Measurements from ENCODE around the gene CDCA7. TPM values are rescaled to one million over a fixed set of nuclear protein-coding genes. Genes with fewer than 3 reads are reported as not detected.
"Not testable (repeated sequence)": the region's sequence is repeated elsewhere in the genome, so short reads cannot be mapped to it uniquely, and the experiment has no call there.

CDCA7 gene
- total RNA-seq (ENCODE audit: low replicate concordance) = 0.08 and 6.2 TPM in 2 replicates

DNA sequence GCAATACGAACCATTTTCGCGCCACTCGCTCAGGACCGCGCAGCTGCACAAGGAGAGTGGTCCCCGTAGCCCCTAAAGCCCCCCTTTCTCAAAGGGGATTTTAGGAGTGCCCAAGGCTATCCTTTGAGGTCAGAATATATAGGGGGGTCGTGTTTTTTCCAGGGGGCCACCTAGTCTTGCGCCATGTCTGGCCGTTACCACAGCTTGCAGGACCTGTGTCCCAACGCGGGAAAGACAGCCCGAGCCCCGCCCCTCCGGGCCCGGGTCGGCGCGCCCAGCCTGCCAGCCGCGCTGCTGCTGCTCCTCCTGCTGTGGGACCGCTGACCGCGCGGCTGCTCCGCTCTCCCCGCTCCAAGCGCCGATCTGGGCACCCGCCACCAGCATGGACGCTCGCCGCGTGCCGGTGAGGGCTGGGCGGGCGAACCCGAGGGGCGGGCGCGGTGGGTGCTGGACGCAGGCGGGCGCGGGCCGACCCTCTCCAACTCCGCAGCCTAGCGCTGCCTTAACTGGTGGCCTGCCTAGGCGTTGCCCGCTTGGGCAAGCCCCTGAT, at the start of gene CDCA7:
Gene CDCA7 (plus strand): TSS at position 291 of the 550 bp plus-strand sequence. CDS start 92 bp downstream, at position 383.
- no peak for TF ChIP-seq CTCF (IDR thresholded peaks at IDR 0.05; ENCODE audit: insufficient read depth, low read length)
- peak; percentile 38 for DNase-seq (ENCODE audit: low read depth)
- H3K4me3 ChIP-seq (ENCODE audit: low read depth, low read length) = peak within 1 kb of the TSS; percentile 78

- H3K4me3 ChIP-seq (ENCODE audit: low read depth, low read length) = no peak overlapping the region
- no peak for TF ChIP-seq CTCF (IDR thresholded peaks at IDR 0.05; ENCODE audit: insufficient read depth, low read length)
- no peak for DNase-seq (ENCODE audit: low read depth)
Observed at GRCh38 chr2:173305303-173305702, 49.4 kb upstream of the CDCA7 start.

DNA sequence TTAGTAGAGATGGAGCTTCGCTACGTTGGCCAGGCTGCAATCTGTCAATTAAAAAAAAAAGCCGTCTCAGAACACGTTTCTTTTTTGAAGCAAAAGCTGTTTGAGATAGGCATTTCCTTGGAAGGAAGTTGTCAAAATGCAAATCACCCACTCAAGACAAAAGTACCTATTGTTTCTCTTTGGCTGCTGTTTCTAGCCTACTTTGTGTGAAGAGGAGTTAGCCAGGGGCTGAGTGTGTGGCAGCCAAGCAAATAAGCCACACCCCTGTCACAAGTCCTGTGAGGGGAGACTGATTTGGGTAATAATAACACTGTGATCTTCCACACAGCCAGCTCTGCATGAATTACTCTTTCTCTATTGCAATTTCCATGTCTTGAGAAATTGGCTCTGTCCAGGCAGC, 47.4 kb upstream of the CDCA7 start:
- no peak for TF ChIP-seq CTCF (IDR thresholded peaks at IDR 0.05; ENCODE audit: insufficient read depth, low read length)
- no peak for DNase-seq (ENCODE audit: low read depth)
- H3K4me3 ChIP-seq (ENCODE audit: low read depth, low read length) = no peak overlapping the region

GRCh38 chr2:173309370-173309769, 45.3 kb upstream of the CDCA7 start:
- DNase-seq (ENCODE audit: low read depth); H3K4me3 ChIP-seq (ENCODE audit: low read depth, low read length): not testable (repeated sequence)

DNA sequence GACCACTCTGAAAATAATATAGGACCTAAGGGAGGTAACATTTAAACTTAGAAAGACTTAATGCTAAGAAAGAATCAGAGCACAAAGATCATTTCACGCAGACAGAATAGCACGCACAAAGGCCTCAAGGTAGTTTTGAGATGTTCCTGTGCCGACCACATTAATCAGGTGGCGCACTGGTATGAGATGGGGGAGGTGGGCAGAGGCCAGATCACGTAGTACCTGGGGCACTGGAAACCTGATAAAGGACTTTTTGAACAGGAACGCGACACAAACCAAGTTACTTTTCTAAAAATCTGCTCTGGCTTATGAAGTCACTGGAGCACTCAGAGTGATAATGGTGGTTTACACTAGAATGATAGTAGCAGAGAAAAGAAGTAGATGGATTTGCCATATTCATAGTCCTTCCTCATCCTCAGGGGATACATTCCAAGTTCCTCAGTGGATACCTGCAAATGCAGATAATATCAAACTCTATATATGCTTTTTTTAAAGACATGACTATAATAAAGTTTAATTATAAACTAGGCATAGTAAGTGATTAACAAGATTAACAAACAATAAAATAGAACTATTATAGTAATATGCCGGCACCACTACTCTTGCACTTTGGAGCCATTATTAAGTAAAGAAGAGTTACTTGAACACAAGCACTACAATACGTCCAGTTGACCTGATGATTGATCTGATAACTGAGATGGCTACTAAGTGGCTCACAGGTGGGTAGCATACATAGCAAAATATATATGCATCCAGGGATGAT, 42.6 kb upstream of the CDCA7 start:
- no peak overlapping the region for H3K4me3 ChIP-seq (ENCODE audit: low read depth, low read length)
- no peak for DNase-seq (ENCODE audit: low read depth)
- TF ChIP-seq CTCF (IDR thresholded peaks at IDR 0.05; ENCODE audit: insufficient read depth, low read length) = no peak

- TF ChIP-seq CTCF (IDR thresholded peaks at IDR 0.05; ENCODE audit: insufficient read depth, low read length) = no peak
- DNase-seq (ENCODE audit: low read depth) = no peak
Observed at GRCh38 chr2:173323371-173323770, 31.3 kb upstream of the CDCA7 start.

GRCh38 chr2:173326806-173327205, 27.9 kb upstream of the CDCA7 start:
- peak; percentile 5 for DNase-seq (ENCODE audit: low read depth)
- no peak for TF ChIP-seq CTCF (IDR thresholded peaks at IDR 0.05; ENCODE audit: insufficient read depth, low read length)
- H3K4me3 ChIP-seq (ENCODE audit: low read depth, low read length) = no peak overlapping the region

More at GRCh38 chr2:173323371-173323770, 31.3 kb upstream of the CDCA7 start:
- no peak overlapping the region for H3K4me3 ChIP-seq (ENCODE audit: low read depth, low read length)

Data from fibroblast of the aortic adventitia (primary cell).